HG02852 (cell line): ENCODE results near the gene ARGLU1.

Experiments used
- ATAC-seq: cut with Tn5 transposase; IDR thresholded peaks from one replicate; pipeline ENCODE4 v1.9.1; 2021; ENCODE audit warnings: mild to moderate bottlenecking, moderate library complexity; ENCODE audit not compliant: unreplicated experiment

ARGLU1 gene

GRCh38 chr13:106505295-106505694 lies 62.6 kb downstream of the ARGLU1 start:
- no peak for ATAC-seq

- no peak for ATAC-seq
Observed at GRCh38 chr13:106503730-106504453, 64.0 kb downstream of the ARGLU1 start.

GRCh38 chr13:106503272-106503671 lies 64.7 kb downstream of the ARGLU1 start:
- no peak for ATAC-seq

- no peak for ATAC-seq
Observed at GRCh38 chr13:106500445-106500844, 67.5 kb downstream of the ARGLU1 start.

- ATAC-seq, result peak; percentile 48
Observed at GRCh38 chr13:106499896-106500295, 68.0 kb downstream of the ARGLU1 start.

- no peak for ATAC-seq
Observed at GRCh38 chr13:106499113-106499512, 68.8 kb downstream of the ARGLU1 start.

GRCh38 chr13:106498571-106498970 lies 69.4 kb downstream of the ARGLU1 start:
- no peak for ATAC-seq

- ATAC-seq, result no peak
Observed at GRCh38 chr13:106498158-106498557, 69.8 kb downstream of the ARGLU1 start.

- no peak for ATAC-seq
Observed at GRCh38 chr13:106497079-106497478, 70.9 kb downstream of the ARGLU1 start.

GRCh38 chr13:106496072-106496997 lies 71.6 kb downstream of the ARGLU1 start:
- ATAC-seq, result no peak

- no peak for ATAC-seq
Observed at GRCh38 chr13:106494936-106495335, 73.0 kb downstream of the ARGLU1 start.

GRCh38 chr13:106494506-106494905 lies 73.4 kb downstream of the ARGLU1 start:
- no peak for ATAC-seq

- peak; percentile 82 for ATAC-seq
Observed at GRCh38 chr13:106493533-106494220, 74.3 kb downstream of the ARGLU1 start.

- ATAC-seq, result no peak
Observed at GRCh38 chr13:106492588-106493475, 75.1 kb downstream of the ARGLU1 start.

- no peak for ATAC-seq
Observed at GRCh38 chr13:106491928-106492587, 75.9 kb downstream of the ARGLU1 start.
